IPS-18a (cell line): Measurements from ENCODE around the gene CASP3.

ENCODE experiments used
- H3K27ac ChIP-seq: one replicate; pipeline ENCODE4 v1.5.1; 2013; ENCODE audit warnings: low read length
- H3K27me3 ChIP-seq: one replicate; pipeline ENCODE4 v1.6.1; 2013; ENCODE audit warnings: mild to moderate bottlenecking, low read length; ENCODE audit not compliant: control insufficient read depth, insufficient read depth
- H3K36me3 ChIP-seq: one replicate; pipeline ENCODE4 v1.6.1; 2013; ENCODE audit warnings: low read depth, low read length; ENCODE audit not compliant: control insufficient read depth
- H3K4me1 ChIP-seq: one replicate; pipeline ENCODE4 v1.6.1; 2013; ENCODE audit warnings: low read depth, low read length; ENCODE audit not compliant: control insufficient read depth
- H3K4me3 ChIP-seq: one replicate; pipeline ENCODE4 v1.5.1; 2013; ENCODE audit warnings: low read length
- H3K9ac ChIP-seq: one replicate; pipeline ENCODE4 v1.6.1; 2013; ENCODE audit warnings: mild to moderate bottlenecking, low read length, moderate library complexity
- H3K9me3 ChIP-seq: one replicate; pipeline ENCODE4 v1.6.1; 2013; ENCODE audit warnings: low read depth, low read length; ENCODE audit not compliant: control insufficient read depth

CASP3 gene

GRCh38 chr4:184588893-184589292 is 60.4 kb downstream of the CASP3 start:
- H3K36me3 ChIP-seq = no peaks in the 10 kb centered on the region
- H3K9ac ChIP-seq = no peak overlapping the region
- H3K4me3 ChIP-seq = no peak overlapping the region
- no peaks in the 10 kb centered on the region for H3K27me3 ChIP-seq
- no peaks in the 10 kb centered on the region for H3K4me1 ChIP-seq
- H3K9me3 ChIP-seq = no peaks in the 10 kb centered on the region
- H3K27ac ChIP-seq = no peak overlapping the region

GRCh38 chr4:184587701-184588100 is 61.5 kb downstream of the CASP3 start:
- Histone ChIP-seq H3K36me3 (no peaks in the 10 kb centered on the region), H3K4me3 (no peak overlapping the region), H3K27ac (no peak overlapping the region), H3K4me1 (no peaks in the 10 kb centered on the region), H3K27me3 (no peaks in the 10 kb centered on the region), H3K9me3 (no peaks in the 10 kb centered on the region), H3K9ac (no peak overlapping the region)

- H3K4me1 ChIP-seq = no peaks in the 10 kb centered on the region
- no peak overlapping the region for H3K4me3 ChIP-seq
- H3K27ac ChIP-seq = no peak overlapping the region
- H3K9me3 ChIP-seq = no peaks in the 10 kb centered on the region
- no peak overlapping the region for H3K9ac ChIP-seq
- H3K36me3 ChIP-seq = no peaks in the 10 kb centered on the region
- H3K27me3 ChIP-seq = no peaks in the 10 kb centered on the region
Observed at GRCh38 chr4:184587221-184587620, 62.0 kb downstream of the CASP3 start.

GRCh38 chr4:184583738-184584502 is 65.3 kb downstream of the CASP3 start:
- Histone ChIP-seq H3K27ac (no peak overlapping the region), H3K9ac (no peak overlapping the region), H3K4me1 (no peaks in the 10 kb centered on the region), H3K36me3 (no peaks in the 10 kb centered on the region), H3K9me3 (no peaks in the 10 kb centered on the region), H3K4me3 (no peak overlapping the region), H3K27me3 (no peaks in the 10 kb centered on the region)
